Prostate gland (tissue), 2 donors: Measurements from ENCODE around the gene FOXL2.

Experiments used
- POLR2A ChIP-seq: fragments of 450-650 bp; IDR thresholded peaks from one replicate; pipeline ENCODE4 v1.6.1; 2016; ENCODE audit warnings: antibody characterized with exemption, mild to moderate bottlenecking
- TF ChIP-seq, protein P1 (sequence below), 4 experiments: fragments of 200-600 bp in 2 of 4; fragments of 450-650 bp in 2 of 4; sonication (generic) in 2 of 4; IDR thresholded peaks; 1 replicate in 3 of 4; 2 replicates in 1 of 4; pipeline ENCODE4 v1.5.1; 2016 to 2019; ENCODE audit warnings: antibody characterized with exemption in 4 of 4, mild to moderate bottlenecking in 2 of 4, moderate library complexity in 2 of 4

- TF ChIP-seq, protein P1, sequence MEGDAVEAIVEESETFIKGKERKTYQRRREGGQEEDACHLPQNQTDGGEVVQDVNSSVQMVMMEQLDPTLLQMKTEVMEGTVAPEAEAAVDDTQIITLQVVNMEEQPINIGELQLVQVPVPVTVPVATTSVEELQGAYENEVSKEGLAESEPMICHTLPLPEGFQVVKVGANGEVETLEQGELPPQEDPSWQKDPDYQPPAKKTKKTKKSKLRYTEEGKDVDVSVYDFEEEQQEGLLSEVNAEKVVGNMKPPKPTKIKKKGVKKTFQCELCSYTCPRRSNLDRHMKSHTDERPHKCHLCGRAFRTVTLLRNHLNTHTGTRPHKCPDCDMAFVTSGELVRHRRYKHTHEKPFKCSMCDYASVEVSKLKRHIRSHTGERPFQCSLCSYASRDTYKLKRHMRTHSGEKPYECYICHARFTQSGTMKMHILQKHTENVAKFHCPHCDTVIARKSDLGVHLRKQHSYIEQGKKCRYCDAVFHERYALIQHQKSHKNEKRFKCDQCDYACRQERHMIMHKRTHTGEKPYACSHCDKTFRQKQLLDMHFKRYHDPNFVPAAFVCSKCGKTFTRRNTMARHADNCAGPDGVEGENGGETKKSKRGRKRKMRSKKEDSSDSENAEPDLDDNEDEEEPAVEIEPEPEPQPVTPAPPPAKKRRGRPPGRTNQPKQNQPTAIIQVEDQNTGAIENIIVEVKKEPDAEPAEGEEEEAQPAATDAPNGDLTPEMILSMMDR (IDR thresholded peaks at IDR 0.05): no peak
- no peak for TF ChIP-seq POLR2A
These were observed 39.4 kb downstream of the FOXL2 start for GRCh38 chr3:138907539-138907938.
